Measurements from ENCODE around the gene XRCC4. TPM values are rescaled to one million over a fixed set of nuclear protein-coding genes. Genes with fewer than 3 reads are reported as not detected.

XRCC4 gene
- total RNA-seq, 6 experiments from 2014 or later, result 13.6 to 17.1 (median 14.4) TPM

DNA sequence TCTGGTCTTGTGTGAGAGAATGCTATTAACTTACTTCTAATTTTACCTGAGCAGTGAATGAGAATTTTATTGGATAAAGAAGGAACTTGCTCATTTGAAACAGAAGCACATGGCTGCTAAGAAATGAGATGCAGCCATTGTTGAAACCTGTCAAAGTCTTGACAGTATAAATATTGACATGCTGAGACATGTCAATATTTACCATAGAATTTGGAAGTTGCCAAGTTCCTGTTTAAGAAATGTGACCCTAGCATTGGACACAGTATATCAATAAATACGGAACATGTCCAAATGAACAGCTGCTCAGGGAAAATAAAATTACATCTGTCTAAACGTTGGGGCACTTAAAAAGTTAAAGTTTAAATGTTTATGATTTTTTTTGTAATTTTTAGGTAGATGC is 7.8 kb downstream of the XRCC4 start:
- Mint-ChIP-seq H3K4me3 (no peak overlapping the region), H3K27me3 (ENCODE audit: insufficient read depth) (no peaks in the 10 kb centered on the region), H3K36me3 (ENCODE audit: low read depth) (no peaks in the 10 kb centered on the region), H3K9me3 (no peaks in the 10 kb centered on the region), H3K27ac (no peak overlapping the region), H3K4me1 (ENCODE audit: low read depth) (no peaks in the 10 kb centered on the region)
- TF ChIP-seq, protein P1, sequence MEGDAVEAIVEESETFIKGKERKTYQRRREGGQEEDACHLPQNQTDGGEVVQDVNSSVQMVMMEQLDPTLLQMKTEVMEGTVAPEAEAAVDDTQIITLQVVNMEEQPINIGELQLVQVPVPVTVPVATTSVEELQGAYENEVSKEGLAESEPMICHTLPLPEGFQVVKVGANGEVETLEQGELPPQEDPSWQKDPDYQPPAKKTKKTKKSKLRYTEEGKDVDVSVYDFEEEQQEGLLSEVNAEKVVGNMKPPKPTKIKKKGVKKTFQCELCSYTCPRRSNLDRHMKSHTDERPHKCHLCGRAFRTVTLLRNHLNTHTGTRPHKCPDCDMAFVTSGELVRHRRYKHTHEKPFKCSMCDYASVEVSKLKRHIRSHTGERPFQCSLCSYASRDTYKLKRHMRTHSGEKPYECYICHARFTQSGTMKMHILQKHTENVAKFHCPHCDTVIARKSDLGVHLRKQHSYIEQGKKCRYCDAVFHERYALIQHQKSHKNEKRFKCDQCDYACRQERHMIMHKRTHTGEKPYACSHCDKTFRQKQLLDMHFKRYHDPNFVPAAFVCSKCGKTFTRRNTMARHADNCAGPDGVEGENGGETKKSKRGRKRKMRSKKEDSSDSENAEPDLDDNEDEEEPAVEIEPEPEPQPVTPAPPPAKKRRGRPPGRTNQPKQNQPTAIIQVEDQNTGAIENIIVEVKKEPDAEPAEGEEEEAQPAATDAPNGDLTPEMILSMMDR (IDR thresholded peaks at IDR 0.05), result no peak
- no peak for DNase-seq

DNA sequence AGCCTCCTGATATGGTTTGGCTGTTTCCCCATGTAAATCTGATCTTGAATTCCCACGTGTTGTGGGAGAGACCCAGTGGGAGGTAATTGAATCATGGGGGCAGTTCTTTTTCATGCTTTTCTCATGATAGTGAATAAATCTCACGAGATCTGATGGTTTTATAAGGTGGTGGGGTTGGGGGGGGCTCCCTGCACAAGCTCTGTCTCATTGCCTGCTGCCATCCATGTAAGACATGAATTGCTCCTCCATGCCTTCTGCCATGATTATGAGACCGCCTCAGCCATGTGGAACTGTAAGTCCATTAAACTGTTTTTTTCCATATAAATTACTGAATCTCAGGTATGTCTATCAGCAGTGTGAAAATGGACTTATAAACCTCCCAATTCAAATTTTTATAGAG is 12.8 kb downstream of the XRCC4 start:
- Mint-ChIP-seq H3K27ac (no peak overlapping the region), H3K36me3 (ENCODE audit: low read depth) (peaks cover 25% of the 10 kb centered on the region), H3K9me3 (peaks cover 21% of the 10 kb centered on the region), H3K27me3 (ENCODE audit: insufficient read depth) (no peaks in the 10 kb centered on the region), H3K4me3 (no peak overlapping the region), H3K4me1 (ENCODE audit: low read depth) (peaks cover 3% of the 10 kb centered on the region)
- TF ChIP-seq, protein P1 (IDR thresholded peaks at IDR 0.05), result no peak
- DNase-seq, result no peak

DNA sequence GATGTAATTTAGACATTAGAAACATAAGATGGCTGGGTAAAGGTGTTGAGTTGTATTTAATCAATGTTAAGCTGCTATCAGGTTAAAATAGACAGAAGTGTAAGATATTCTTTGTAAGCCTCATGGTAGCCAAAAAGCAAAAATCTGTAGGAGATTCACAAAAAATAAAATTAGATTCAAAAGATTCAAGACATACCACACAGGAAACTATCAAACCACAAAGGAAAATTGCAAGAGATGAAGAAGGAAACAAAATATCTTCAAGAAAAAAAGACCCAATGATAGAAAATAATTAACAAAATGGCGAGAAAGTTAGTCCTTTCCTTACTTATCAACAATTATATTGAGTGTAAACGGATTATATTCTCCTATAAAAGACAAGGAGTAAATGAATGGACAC is 15.3 kb downstream of the XRCC4 start:
- Mint-ChIP-seq H3K9me3 (peaks cover 21% of the 10 kb centered on the region), H3K27ac (no peak overlapping the region), H3K36me3 (ENCODE audit: low read depth) (peaks cover 25% of the 10 kb centered on the region), H3K4me3 (no peak overlapping the region), H3K27me3 (ENCODE audit: insufficient read depth) (no peaks in the 10 kb centered on the region), H3K4me1 (ENCODE audit: low read depth) (peaks cover 28% of the 10 kb centered on the region)
- no peak for DNase-seq
- TF ChIP-seq, protein P1 (IDR thresholded peaks at IDR 0.05), result no peak

DNA sequence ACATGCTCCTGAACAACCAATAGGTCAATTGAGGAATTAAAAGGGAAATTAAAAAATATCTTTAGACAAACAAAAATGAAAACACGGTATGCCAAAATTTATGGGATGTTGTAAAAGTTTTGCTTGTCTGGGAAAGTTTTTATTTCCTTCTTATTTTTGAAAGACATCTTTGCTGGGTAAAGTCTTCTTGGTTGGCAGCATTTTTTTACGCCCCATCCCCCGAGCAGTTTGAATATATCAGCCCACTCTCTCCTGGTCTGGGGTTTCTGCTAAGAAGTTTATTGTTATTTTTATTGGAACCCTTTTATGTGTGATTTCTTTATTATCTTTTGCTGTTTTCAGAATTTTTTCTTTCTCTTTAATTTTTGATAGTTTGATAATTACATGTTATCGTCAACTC is 16.3 kb downstream of the XRCC4 start:
- H3K27me3 Mint-ChIP-seq (ENCODE audit: insufficient read depth), result no peaks in the 10 kb centered on the region
- DNase-seq, result no peak
- no peak overlapping the region for H3K4me3 Mint-ChIP-seq
- peaks cover 21% of the 10 kb centered on the region for H3K9me3 Mint-ChIP-seq
- peaks cover 25% of the 10 kb centered on the region for H3K36me3 Mint-ChIP-seq (ENCODE audit: low read depth)
- TF ChIP-seq, protein P1 (IDR thresholded peaks at IDR 0.05), result no peak
- peaks cover 39% of the 10 kb centered on the region for H3K4me1 Mint-ChIP-seq (ENCODE audit: low read depth)
- no peak overlapping the region for H3K27ac Mint-ChIP-seq

DNA sequence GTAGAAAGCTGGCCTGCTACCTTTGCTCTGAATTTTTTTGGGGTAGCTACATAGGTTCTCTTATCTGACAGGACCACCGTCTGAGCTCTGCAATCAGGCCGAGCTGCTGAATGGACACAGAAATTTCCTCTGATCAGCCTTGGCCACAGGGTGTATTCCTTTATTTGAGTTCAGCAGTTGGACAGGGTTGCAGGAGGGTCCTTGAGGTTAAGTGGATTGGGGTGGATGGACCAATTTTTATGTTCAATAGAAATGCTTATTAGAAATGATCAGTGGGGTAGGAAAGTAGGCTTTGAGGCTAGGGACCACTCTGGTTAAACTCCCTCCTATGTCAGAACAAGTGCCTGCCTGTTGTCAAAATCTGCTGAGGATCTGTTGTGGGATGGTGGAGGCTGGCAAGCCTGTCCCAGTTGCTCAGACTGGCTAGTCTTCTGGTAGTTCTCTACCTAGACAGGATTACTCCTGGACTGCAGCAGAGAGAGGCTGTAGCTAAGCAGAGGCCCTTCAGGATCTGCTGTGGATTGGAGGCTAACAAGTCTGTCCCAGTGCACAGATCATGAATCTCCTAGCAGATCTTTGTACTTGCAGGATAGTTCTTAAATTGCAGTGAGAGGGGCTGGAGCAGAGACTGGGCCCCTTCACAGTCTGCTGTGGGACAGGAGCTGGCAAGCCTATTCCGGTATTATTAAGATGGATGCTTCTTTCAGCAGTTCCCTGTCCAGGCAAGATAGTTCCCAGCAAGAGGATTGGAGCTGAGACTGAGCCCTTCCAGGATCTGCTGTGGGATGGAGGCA is 18.0 kb downstream of the XRCC4 start:
- Mint-ChIP-seq H3K4me1 (ENCODE audit: low read depth) (peaks cover 50% of the 10 kb centered on the region), H3K27me3 (ENCODE audit: insufficient read depth) (no peaks in the 10 kb centered on the region), H3K9me3 (peaks cover 21% of the 10 kb centered on the region), H3K4me3 (peak overlapping the region; percentile 83), H3K36me3 (ENCODE audit: low read depth) (peaks cover 24% of the 10 kb centered on the region), H3K27ac (peak overlapping the region; percentile 87)
- no peak for DNase-seq
- TF ChIP-seq, protein P1 (IDR thresholded peaks at IDR 0.05), result no peak

All from HFFc6 (cell line).